BJ (cell line): Measurements from ENCODE around the gene DUSP6. TPM values are rescaled to one million over a fixed set of nuclear protein-coding genes. Genes with fewer than 3 reads are reported as not detected.
"Not testable (repeated sequence)": the region's sequence is repeated elsewhere in the genome, so short reads cannot be mapped to it uniquely, and the experiment has no call there.

Experiments used
- CTCF ChIA-PET: fragments of 350-600 bp; formaldehyde crosslinking; extraction: SDS; loops from one replicate; lab custom pipeline; 2021; ENCODE audit warnings: antibody characterized with exemption, inconsistent platforms; lab: Yijun Ruan, JAX
- POLR2A ChIA-PET: fragments of 300-600 bp; sonication (Branson Sonifier 250); formaldehyde crosslinking; extraction: SDS; loops from one replicate; lab custom pipeline; 2021; ENCODE audit warnings: antibody characterized with exemption; lab: Charles Lee
- DNase-seq: peaks from one replicate; pipeline ENCODE4 v3.0.0-alpha.2; 2011; ENCODE audit warnings: low read depth
- H3K27me3 ChIP-seq: 2 replicates; pipeline ENCODE4 v1.6.0; 2011; ENCODE audit warnings: low read length; ENCODE audit not compliant: control insufficient read depth, insufficient read depth
- H3K36me3 ChIP-seq: 2 replicates; pipeline ENCODE4 v1.5.1; 2011; ENCODE audit warnings: low read length; ENCODE audit not compliant: control insufficient read depth, insufficient read depth
- H3K4me3 ChIP-seq: 2 replicates; pipeline ENCODE4 v1.5.1; 2011; ENCODE audit warnings: low read depth, mild to moderate bottlenecking, control low read depth, low read length
- polyA plus RNA-seq: library from polyadenylated mRNA; depleted of rRNA; stranded (reverse); fragments of >200 nt; gene quantifications from 2 replicates; pipeline ENCODE4 v1.2.3, GENCODE V29; 2011
- TF ChIP-seq, protein P1 (sequence below): IDR thresholded peaks from 2 replicates; pipeline ENCODE4 v1.5.1; 2011; ENCODE audit warnings: low read depth, mild to moderate bottlenecking, control low read depth, inconsistent platforms, low read length, moderate library complexity; ENCODE audit not compliant: insufficient read depth

Gene DUSP6
- polyA plus RNA-seq, 1 experiment = 26.6 TPM

DNA sequence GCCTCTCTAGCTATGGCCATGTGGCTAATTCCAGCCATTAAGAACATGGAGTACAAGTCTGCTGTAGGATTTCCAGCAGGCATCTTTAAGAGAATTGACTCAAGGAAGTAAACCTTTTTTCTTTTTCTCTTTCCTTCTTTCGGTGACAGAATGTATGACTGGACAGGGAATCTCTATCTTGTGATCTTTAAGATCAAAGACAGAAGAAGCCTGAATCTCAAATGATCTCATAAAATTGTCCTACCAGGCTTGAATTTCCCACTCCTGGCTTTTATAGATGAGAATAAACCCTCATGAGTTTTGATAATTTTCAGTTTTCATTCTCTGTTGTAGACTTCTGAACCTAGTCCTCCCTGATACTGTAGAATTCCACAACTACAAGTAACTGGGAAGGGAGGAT lies 11.4 kb downstream of the DUSP6 start:
- no peaks in the 10 kb centered on the region for H3K36me3 ChIP-seq
- H3K4me3 ChIP-seq = no peak overlapping the region
- H3K27me3 ChIP-seq = no peaks in the 10 kb centered on the region
- ChIA-PET POLR2A (no interaction called here), CTCF (no interaction called here)
- DNase-seq = no peak
- TF ChIP-seq, protein P1, sequence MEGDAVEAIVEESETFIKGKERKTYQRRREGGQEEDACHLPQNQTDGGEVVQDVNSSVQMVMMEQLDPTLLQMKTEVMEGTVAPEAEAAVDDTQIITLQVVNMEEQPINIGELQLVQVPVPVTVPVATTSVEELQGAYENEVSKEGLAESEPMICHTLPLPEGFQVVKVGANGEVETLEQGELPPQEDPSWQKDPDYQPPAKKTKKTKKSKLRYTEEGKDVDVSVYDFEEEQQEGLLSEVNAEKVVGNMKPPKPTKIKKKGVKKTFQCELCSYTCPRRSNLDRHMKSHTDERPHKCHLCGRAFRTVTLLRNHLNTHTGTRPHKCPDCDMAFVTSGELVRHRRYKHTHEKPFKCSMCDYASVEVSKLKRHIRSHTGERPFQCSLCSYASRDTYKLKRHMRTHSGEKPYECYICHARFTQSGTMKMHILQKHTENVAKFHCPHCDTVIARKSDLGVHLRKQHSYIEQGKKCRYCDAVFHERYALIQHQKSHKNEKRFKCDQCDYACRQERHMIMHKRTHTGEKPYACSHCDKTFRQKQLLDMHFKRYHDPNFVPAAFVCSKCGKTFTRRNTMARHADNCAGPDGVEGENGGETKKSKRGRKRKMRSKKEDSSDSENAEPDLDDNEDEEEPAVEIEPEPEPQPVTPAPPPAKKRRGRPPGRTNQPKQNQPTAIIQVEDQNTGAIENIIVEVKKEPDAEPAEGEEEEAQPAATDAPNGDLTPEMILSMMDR = no peak

DNA sequence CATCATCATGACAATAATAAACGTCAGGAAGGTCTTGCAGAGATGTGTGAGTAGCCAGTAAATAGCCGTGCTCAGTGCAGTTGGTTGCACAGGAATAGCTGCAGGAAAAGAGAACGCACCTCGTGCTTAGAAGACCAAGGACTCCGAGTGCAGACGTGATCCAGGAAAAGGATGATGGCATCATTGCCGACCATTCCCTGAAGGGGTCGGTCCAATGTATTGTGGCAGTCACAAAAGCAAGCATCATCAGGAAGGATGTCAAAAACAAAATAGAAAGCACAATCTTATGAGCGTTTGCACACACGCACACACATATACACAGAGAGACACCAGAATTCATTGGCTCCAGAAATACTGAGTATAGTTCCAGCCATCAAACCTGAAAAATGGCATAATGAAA lies 12.8 kb downstream of the DUSP6 start:
- ChIA-PET CTCF (no interaction called here), POLR2A (no interaction called here)
- H3K4me3 ChIP-seq = no peak overlapping the region
- no peaks in the 10 kb centered on the region for H3K27me3 ChIP-seq
- H3K36me3 ChIP-seq = no peaks in the 10 kb centered on the region
- no peak for DNase-seq
- TF ChIP-seq, protein P1 = no peak

DNA sequence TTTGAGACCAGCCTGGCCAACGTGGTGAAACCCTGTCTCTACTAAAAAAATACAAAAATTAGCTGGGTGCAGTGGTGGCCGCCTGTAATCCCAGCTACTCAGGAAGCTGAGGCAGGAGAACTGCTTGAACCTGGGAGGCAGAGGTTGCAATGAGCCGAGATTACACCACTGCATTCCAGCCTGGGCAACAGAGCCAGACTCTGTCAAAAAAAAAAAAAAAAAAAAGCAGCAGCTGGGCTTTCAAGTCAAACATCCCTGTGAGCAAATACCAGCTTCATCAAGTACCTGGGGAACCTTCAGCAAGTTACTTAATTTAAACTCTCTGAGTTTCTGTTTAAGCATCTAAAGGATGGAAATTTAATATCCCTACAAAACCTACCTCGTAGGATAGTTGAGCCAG lies 15.2 kb downstream of the DUSP6 start:
- H3K27me3 ChIP-seq, H3K36me3 ChIP-seq, H3K4me3 ChIP-seq, DNase-seq: not testable (repeated sequence)
- ChIA-PET POLR2A (interaction anchor here (0.6 kb wide), 1 partner anchor 185 kb away, joined by 15 read pairs; no protein-coding TSS in a partner anchor), CTCF (interaction anchor here (0.8 kb wide), 1 partner anchor 9 kb away, joined by 4 read pairs; no protein-coding TSS in a partner anchor)

DNA sequence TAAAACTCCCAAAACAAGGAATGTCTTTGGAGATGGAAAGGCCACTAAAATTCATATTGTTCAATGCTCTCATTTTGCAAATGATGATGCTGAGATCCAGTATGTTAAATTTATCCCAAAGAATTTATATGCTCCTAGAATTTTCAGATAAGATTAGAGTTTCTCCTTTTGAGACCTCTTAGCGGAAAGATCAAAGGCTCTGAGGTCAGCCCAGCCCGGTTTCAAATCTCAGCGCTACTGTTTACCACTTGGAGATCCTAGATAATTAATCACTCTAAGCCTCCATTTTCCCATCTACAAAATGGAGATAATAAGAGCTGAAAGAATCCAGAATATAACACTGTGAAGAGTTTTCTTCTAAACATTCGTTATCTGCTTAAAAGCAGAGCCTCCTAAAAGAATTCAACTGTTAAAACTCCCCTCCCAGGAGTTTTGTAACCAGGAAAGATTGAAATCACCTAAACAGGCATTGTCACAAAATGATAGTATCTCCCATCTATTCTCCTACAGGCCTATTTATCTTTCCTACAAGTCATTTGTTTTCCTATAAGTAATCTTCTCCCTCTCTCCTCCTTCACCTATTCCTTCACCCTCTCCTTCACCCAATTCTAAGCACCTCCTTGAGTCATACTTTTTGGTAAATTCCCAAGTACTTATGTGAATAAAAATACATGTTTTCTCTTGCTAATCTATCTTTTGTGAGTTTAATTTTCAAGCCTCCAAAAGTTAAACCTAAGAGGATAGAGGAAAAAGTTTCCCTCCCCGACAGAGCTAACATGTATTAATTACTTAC lies 16.7 kb downstream of the DUSP6 start:
- H3K36me3 ChIP-seq = no peaks in the 10 kb centered on the region
- CTCF ChIA-PET = interaction anchor here (0.6 to 0.8 kb wide), 3 partner anchors 9 to 150 kb away, joined by 3 read pairs; no protein-coding TSS in a partner anchor
- POLR2A ChIA-PET = no interaction called here

DNA sequence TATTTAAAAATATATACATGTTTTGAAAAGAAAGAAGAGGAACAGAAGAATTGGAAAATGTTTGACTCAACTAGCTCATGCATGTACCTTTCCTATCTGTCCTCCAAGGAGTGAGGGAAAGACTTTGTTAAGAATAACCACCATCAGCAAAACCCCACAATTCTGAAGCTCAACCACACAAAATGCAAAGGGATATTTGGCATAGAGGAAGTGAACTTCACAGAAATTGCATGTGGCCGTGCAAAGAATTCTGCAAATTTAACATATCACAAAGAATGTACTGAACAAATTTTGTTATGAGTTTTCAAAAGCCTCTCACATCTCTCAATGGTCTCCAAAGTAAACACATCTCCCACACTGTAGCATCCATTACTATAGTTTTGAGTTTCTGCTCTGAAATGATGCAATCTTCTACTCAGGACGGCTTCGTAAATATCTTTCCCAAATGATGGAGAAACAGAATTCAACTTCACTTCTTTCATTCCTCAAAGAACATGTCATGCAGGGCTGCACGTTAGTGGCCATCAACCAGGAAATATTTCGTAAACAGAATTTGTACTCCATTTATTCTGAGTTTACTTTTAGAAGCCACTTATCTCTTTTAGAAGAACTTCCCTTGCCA lies 17.6 kb downstream of the DUSP6 start:
- no peak for DNase-seq
- no peaks in the 10 kb centered on the region for H3K27me3 ChIP-seq
- CTCF ChIA-PET = no interaction called here
- TF ChIP-seq, protein P1 = no peak
- H3K4me3 ChIP-seq = no peak overlapping the region
- POLR2A ChIA-PET = no interaction called here
- H3K36me3 ChIP-seq = no peaks in the 10 kb centered on the region

More for the DNA sequence above, 16.7 kb downstream of the DUSP6 start:
- DNase-seq = no peak
- TF ChIP-seq, protein P1 = no peak
- no peaks in the 10 kb centered on the region for H3K27me3 ChIP-seq
- no peak overlapping the region for H3K4me3 ChIP-seq
